ENCODE results near the gene TRPV6. TPM values are rescaled to one million over a fixed set of nuclear protein-coding genes. Genes with fewer than 3 reads are reported as not detected.

The TRPV6 gene
- not detected in 2 replicates for total RNA-seq (2014; rRNA removed; shearing (Covaris generic))
- polyA plus RNA-seq (2016; fragmentation: Nextera tagmentation; extraction: Ambion mirVana): not detected in 2 replicates

DNA sequence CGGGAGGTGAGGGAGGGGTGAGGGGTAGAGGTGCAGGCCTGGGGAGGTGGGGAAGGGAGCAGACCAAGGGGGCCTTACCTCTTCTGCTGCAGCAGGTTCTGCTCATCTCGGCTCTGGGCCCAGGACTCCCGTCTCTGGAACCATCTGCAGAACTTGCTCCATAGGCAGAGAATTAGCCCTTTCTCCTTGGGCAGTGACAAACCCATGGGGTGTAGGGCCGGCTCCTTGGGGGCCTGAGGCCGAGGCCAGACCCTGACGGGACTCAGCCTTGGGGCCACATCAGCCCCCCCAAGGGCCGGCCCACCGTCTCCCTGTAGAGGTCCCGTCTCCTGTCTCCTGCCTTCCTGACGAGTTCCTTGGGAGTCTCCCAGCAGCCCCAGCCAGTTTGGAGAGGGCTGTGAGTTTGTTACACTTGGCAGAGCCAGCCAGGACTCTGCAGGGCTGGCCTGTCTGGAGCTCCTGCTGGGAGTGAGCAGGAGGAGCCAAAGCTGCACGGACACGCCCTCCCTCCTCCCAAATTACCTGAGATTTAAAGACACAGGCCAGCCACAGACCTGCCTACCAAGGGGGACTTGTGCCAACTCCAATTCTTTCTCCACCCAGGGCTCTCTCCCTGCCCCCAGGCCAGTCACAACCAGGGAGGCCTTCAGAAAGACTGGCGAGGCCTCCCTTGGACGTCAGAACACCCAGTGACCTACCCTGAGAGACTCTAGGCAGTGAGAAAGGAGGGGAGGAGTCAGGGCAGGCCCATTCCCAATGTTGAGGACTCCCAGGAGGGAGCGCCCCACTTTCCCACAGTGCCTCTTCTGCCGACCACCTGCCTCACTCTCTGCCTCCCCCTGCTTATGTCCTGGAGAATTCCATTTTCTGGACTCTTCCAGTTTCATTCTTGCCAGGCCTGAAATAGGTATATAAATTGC lies at the start of gene TRPV6:
Gene TRPV6 (minus strand): TSS at position 435 of the 920 bp plus-strand sequence.
- H3K4me3 ChIP-seq: no peak within 1 kb of the TSS
- H3K9ac ChIP-seq: no peak within 1 kb of the TSS
- DNase-seq: no peak
- no peak for TF ChIP-seq EZH2phosphoT487 (IDR thresholded peaks at IDR 0.05; ENCODE audit: insufficient read depth, low read depth)
- TF ChIP-seq EZH2 (IDR thresholded peaks at IDR 0.05; ENCODE audit: insufficient read depth, poor library complexity, severe bottlenecking): no peak
- in situ Hi-C loops (cut with MboI): no loop called here
- H3K36me3 ChIP-seq (ENCODE audit: low read depth): no peaks in the 10 kb centered on the region
- no peak within 1 kb of the TSS for H2AFZ ChIP-seq
- H3K27me3 ChIP-seq (replicated peaks; ENCODE audit: insufficient read depth): peaks cover 13% of the 10 kb centered on the region; the same call in 1 of the 2 replicates
- H3K9me2 ChIP-seq (ENCODE audit: insufficient read depth): no peaks in the 10 kb centered on the region
- no peaks in the 10 kb centered on the region for H3K4me1 ChIP-seq (ENCODE audit: insufficient read depth)
- WGBS, 2 experiments (ENCODE audit: low coverage in 1 of 2, low lambda C conversion rate in 2 of 2, missing lambda C conversion rate in 2 of 2): 7 to 18% methylated on average over 14 of the region's 16 CpGs
- H3K27ac ChIP-seq: no peak within 1 kb of the TSS
- no peaks in the 10 kb centered on the region for H4K20me1 ChIP-seq (ENCODE audit: insufficient read depth)
- H3F3A ChIP-seq (ENCODE audit: insufficient read depth): no peaks in the 10 kb centered on the region
- H3K79me2 ChIP-seq (ENCODE audit: insufficient read depth): no peaks in the 10 kb centered on the region
- no peak within 1 kb of the TSS for H3K4me2 ChIP-seq (ENCODE audit: unreplicated experiment)
- H3K9me3 ChIP-seq (ENCODE audit: low read depth): no peaks in the 10 kb centered on the region

DNA sequence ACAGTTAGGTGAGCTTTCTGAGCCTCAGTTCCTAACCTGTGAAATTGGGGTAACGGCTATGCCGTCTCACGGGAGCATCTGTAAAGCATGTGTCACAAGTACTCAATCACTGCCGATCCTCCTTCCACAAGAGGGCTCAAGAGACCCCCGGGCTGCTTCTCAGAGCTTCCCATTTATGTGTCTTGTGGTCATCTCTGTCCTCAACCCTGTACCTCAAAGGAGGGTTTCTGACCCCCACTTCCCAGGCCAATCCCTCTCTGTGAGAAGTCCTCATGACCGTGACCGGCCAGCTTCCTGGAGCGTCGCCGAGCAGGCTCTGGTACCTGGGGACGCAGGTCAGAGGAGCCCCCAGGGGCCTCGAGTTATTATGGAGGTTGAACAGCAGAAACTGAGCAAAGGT lies 48.5 kb upstream of the TRPV6 start:
- H3K9ac ChIP-seq: no peak overlapping the region
- H3F3A ChIP-seq (ENCODE audit: insufficient read depth): no peaks in the 10 kb centered on the region
- no peak overlapping the region for H2AFZ ChIP-seq
- no peaks in the 10 kb centered on the region for H3K36me3 ChIP-seq (ENCODE audit: low read depth)
- no peaks in the 10 kb centered on the region for H3K4me1 ChIP-seq (ENCODE audit: insufficient read depth)
- H3K27me3 ChIP-seq (replicated peaks; ENCODE audit: insufficient read depth): no peaks in the 10 kb centered on the region; the same call in 1 of the 2 replicates
- H3K4me2 ChIP-seq (ENCODE audit: unreplicated experiment): no peak overlapping the region
- no peak overlapping the region for H3K27ac ChIP-seq
- 30 to 32% methylated on average over 12 of the region's 12 CpGs for WGBS, 2 experiments (ENCODE audit: low coverage in 1 of 2, low lambda C conversion rate in 2 of 2, missing lambda C conversion rate in 2 of 2)
- TF ChIP-seq EZH2phosphoT487 (IDR thresholded peaks at IDR 0.05; ENCODE audit: insufficient read depth, low read depth) (no peak), EZH2 (IDR thresholded peaks at IDR 0.05; ENCODE audit: insufficient read depth, poor library complexity, severe bottlenecking) (no peak)
- DNase-seq: no peak
- no peak overlapping the region for H3K4me3 ChIP-seq
- no peaks in the 10 kb centered on the region for H3K9me2 ChIP-seq (ENCODE audit: insufficient read depth)
- no peaks in the 10 kb centered on the region for H3K79me2 ChIP-seq (ENCODE audit: insufficient read depth)
- H3K9me3 ChIP-seq (ENCODE audit: low read depth): no peaks in the 10 kb centered on the region
- in situ Hi-C loops (cut with MboI): no loop called here
- no peaks in the 10 kb centered on the region for H4K20me1 ChIP-seq (ENCODE audit: insufficient read depth)

DNA sequence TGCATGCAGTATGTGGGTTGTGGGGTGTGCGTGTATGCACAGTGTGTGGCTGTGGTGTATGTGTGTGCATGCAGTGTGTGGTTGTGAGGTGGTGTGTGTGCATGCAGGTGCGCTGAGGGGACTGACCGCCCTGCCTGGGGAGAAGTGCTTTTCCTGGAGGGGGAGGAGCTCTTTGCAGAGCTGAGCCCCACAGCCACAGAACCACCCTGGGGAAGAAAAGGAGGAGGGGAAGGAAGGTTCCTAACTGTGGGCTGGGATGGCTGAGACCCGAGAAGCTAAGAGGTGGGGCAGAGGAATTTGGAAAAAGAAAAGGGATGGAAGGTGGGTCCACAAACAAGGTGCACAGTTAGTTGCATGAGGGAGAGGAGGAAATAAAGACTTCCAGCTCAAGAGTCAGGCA lies 48.1 kb upstream of the TRPV6 start, which contains the start of gene TRPV5:
Gene TRPV5 (minus strand): TSS at position 123 of the 400 bp plus-strand sequence. CDS start 287 bp downstream, outside the sequence.
- 38 to 69% methylated on average over 4 of the region's 4 CpGs for WGBS, 2 experiments (ENCODE audit: low coverage in 1 of 2, low lambda C conversion rate in 2 of 2, missing lambda C conversion rate in 2 of 2)
- H3K27ac ChIP-seq: no peak within 1 kb of the TSS
- no peaks in the 10 kb centered on the region for H3F3A ChIP-seq (ENCODE audit: insufficient read depth)
- H3K27me3 ChIP-seq (replicated peaks; ENCODE audit: insufficient read depth): no peaks in the 10 kb centered on the region; the same call in 1 of the 2 replicates
- no peaks in the 10 kb centered on the region for H3K36me3 ChIP-seq (ENCODE audit: low read depth)
- no peaks in the 10 kb centered on the region for H3K9me2 ChIP-seq (ENCODE audit: insufficient read depth)
- TF ChIP-seq EZH2 (IDR thresholded peaks at IDR 0.05; ENCODE audit: insufficient read depth, poor library complexity, severe bottlenecking) (no peak), EZH2phosphoT487 (IDR thresholded peaks at IDR 0.05; ENCODE audit: insufficient read depth, low read depth) (no peak)
- no peak for DNase-seq
- no peak within 1 kb of the TSS for H3K4me3 ChIP-seq
- no peaks in the 10 kb centered on the region for H3K79me2 ChIP-seq (ENCODE audit: insufficient read depth)
- no peak within 1 kb of the TSS for H2AFZ ChIP-seq
- no peaks in the 10 kb centered on the region for H3K4me1 ChIP-seq (ENCODE audit: insufficient read depth)
- H4K20me1 ChIP-seq (ENCODE audit: insufficient read depth): no peaks in the 10 kb centered on the region
- H3K4me2 ChIP-seq (ENCODE audit: unreplicated experiment): no peak within 1 kb of the TSS
- no peaks in the 10 kb centered on the region for H3K9me3 ChIP-seq (ENCODE audit: low read depth)
- no peak within 1 kb of the TSS for H3K9ac ChIP-seq
- in situ Hi-C loops (cut with MboI): no loop called here

DNA sequence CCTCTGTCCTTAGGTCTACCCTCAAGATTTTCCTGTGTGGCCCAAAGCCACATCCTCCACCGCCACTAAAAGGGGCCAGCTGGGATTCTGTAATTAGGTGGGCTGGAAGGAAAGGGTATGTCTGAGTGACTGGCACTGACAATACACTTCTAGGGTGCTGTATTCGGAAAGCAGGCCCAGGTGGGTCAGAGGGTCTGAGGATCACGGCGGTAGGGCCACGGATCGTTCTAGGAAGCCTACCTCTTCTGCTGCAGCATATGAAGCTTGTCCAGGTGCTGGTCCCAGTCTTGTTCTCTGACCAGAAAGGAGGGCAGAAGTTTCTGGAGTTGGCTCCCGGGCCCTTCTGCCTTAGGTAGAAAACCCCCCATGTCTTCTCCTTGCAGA lies 47.5 kb upstream of the TRPV6 start:
- Histone ChIP-seq H3K9ac (no peak overlapping the region), H4K20me1 (ENCODE audit: insufficient read depth) (no peaks in the 10 kb centered on the region), H3K9me3 (ENCODE audit: low read depth) (no peaks in the 10 kb centered on the region), H3F3A (ENCODE audit: insufficient read depth) (no peaks in the 10 kb centered on the region), H3K4me2 (ENCODE audit: unreplicated experiment) (no peak overlapping the region), H3K27me3 (replicated peaks; ENCODE audit: insufficient read depth) (no peaks in the 10 kb centered on the region; the same call in 1 of the 2 replicates), H3K4me1 (ENCODE audit: insufficient read depth) (no peaks in the 10 kb centered on the region), H3K36me3 (ENCODE audit: low read depth) (no peaks in the 10 kb centered on the region), H2AFZ (no peak overlapping the region), H3K27ac (no peak overlapping the region), H3K9me2 (ENCODE audit: insufficient read depth) (no peaks in the 10 kb centered on the region), H3K79me2 (ENCODE audit: insufficient read depth) (no peaks in the 10 kb centered on the region), H3K4me3 (no peak overlapping the region)
- WGBS, 2 experiments (ENCODE audit: low coverage in 1 of 2, low lambda C conversion rate in 2 of 2, missing lambda C conversion rate in 2 of 2): 33 to 35% methylated on average over 7 of the region's 7 CpGs
- TF ChIP-seq EZH2phosphoT487 (IDR thresholded peaks at IDR 0.05; ENCODE audit: insufficient read depth, low read depth): no peak
- no peak for TF ChIP-seq EZH2 (IDR thresholded peaks at IDR 0.05; ENCODE audit: insufficient read depth, poor library complexity, severe bottlenecking)
- in situ Hi-C loops (cut with MboI): no loop called here
- DNase-seq: no peak

Measured in GM23248 (cell line).